Neural crest cell (in vitro differentiated cells): ENCODE data around the gene CEP350. TPM values are rescaled to one million over a fixed set of nuclear protein-coding genes. Genes with fewer than 3 reads are reported as not detected.

Experiments used
- DNase-seq: peaks from one replicate; pipeline ENCODE4 v3.0.0; 2021; ENCODE audit warnings: low read depth, mixed read lengths, low spot score
- H3K27ac Mint-ChIP-seq: one replicate; pipeline ENCODE4 v1.8.0; 2021; ENCODE audit warnings: mild to moderate bottlenecking, mixed read lengths; ENCODE audit not compliant: unreplicated experiment
- H3K27me3 Mint-ChIP-seq: 2 replicates; pipeline ENCODE4 v1.8.0; 2021; ENCODE audit warnings: low read depth, mild to moderate bottlenecking, mixed read lengths
- H3K36me3 Mint-ChIP-seq: 2 replicates; pipeline ENCODE4 v1.8.0; 2021; ENCODE audit warnings: low read depth, mild to moderate bottlenecking, mixed read lengths
- H3K4me1 Mint-ChIP-seq: 2 replicates; pipeline ENCODE4 v1.8.0; 2021; ENCODE audit warnings: mixed read lengths
- H3K4me3 Mint-ChIP-seq: one replicate; pipeline ENCODE4 v1.8.0; 2021; ENCODE audit warnings: mild to moderate bottlenecking, mixed read lengths
- H3K9me3 Mint-ChIP-seq: 2 replicates; pipeline ENCODE4 v1.8.0; 2021; ENCODE audit warnings: mixed read lengths
- total RNA-seq: library from RNA; stranded (reverse); gene quantifications from 2 replicates; pipeline ENCODE4 v1.2.1, GENCODE V29; 2021
- TF ChIP-seq, protein P1 (sequence below): fragments of 200-600 bp; sonication (generic); conservative IDR thresholded peaks from 2 replicates; pipeline ENCODE4 v1.5.0; 2021; ENCODE audit warnings: antibody characterized with exemption, mild to moderate bottlenecking

The CEP350 gene
- total RNA-seq, 1 donor from 2014 or later: 44.8 TPM

DNA sequence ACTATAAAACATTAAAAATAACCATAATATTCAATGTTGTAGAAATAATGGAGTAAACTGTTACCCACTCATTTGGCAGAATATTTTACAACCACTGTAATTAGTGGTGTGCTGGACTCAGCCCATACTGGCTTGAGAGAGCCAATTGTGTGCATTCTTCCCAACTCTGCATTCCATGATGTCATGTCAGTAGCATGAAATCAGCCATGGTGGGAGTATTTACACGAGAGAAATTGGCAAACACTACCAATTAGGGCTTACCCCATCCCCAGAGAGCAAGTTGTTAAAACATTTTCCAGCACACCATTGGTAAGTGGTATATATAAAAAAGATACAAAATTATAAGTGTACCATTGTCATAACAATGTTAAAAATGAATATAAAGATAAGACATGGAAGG lies 180.9 kb downstream of the CEP350 start:
- no peak overlapping the region for H3K27ac Mint-ChIP-seq
- H3K4me1 Mint-ChIP-seq: peaks cover 7% of the 10 kb centered on the region
- peaks cover 10% of the 10 kb centered on the region for H3K27me3 Mint-ChIP-seq
- TF ChIP-seq, protein P1, sequence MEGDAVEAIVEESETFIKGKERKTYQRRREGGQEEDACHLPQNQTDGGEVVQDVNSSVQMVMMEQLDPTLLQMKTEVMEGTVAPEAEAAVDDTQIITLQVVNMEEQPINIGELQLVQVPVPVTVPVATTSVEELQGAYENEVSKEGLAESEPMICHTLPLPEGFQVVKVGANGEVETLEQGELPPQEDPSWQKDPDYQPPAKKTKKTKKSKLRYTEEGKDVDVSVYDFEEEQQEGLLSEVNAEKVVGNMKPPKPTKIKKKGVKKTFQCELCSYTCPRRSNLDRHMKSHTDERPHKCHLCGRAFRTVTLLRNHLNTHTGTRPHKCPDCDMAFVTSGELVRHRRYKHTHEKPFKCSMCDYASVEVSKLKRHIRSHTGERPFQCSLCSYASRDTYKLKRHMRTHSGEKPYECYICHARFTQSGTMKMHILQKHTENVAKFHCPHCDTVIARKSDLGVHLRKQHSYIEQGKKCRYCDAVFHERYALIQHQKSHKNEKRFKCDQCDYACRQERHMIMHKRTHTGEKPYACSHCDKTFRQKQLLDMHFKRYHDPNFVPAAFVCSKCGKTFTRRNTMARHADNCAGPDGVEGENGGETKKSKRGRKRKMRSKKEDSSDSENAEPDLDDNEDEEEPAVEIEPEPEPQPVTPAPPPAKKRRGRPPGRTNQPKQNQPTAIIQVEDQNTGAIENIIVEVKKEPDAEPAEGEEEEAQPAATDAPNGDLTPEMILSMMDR: no peak
- H3K36me3 Mint-ChIP-seq: no peaks in the 10 kb centered on the region
- H3K9me3 Mint-ChIP-seq: peaks cover 12% of the 10 kb centered on the region
- no peak for DNase-seq
- no peak overlapping the region for H3K4me3 Mint-ChIP-seq

DNA sequence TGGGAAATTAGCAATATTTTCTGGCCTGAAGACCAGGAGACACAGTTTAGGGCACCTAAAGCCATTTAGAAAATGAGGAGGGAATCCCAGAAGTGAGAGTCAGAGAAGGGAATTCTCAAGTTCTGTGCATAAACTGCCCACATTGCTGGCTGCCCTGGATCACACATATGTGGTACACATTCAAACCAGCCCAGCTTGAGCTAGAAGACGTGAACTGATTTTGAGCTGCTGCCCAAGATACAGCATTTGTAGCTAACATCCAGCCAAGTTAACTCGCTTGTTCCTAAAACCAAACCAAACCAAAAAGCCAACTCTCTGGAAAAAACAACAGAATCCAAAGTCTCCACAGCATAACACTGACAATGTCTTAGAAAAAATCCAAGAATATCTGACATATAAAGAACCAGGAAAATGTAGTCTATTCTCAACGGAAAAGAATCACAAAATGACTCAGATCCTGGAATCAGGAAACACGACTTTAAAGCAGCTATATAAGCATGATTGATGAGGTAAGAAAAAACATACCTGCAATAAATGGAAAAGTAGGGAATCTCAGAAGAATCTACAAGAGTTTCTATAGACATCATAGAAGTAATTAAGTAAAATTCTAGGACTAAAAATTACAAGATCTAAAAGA lies 181.8 kb downstream of the CEP350 start:
- Mint-ChIP-seq H3K4me3 (no peak overlapping the region), H3K27ac (no peak overlapping the region), H3K27me3 (peaks cover 10% of the 10 kb centered on the region), H3K4me1 (peaks cover 6% of the 10 kb centered on the region), H3K36me3 (no peaks in the 10 kb centered on the region), H3K9me3 (peaks cover 8% of the 10 kb centered on the region)
- DNase-seq: no peak
- TF ChIP-seq, protein P1: no peak

DNA sequence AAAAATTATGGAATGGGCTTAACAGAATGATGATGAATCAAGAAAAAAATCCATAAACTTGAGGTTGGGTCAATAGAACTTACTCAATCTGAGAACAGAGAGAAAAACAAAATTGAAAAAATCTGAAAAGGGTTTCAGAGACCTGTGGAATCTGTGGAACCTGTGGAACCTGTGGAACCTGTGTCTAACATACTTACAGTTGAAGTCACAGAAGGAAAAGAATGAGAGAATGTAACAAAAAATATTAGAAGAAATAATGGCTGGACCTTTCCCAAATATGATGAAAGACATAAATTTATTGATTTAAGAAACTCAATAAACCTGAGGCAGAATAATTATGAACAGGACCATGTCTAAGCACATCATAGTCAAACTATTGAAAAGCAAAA lies 182.4 kb downstream of the CEP350 start:
- H3K9me3 Mint-ChIP-seq: peaks cover 8% of the 10 kb centered on the region
- H3K36me3 Mint-ChIP-seq: no peaks in the 10 kb centered on the region
- H3K27ac Mint-ChIP-seq: no peak overlapping the region
- TF ChIP-seq, protein P1: no peak
- peaks cover 10% of the 10 kb centered on the region for H3K27me3 Mint-ChIP-seq
- H3K4me1 Mint-ChIP-seq: peaks cover under 1% of the 10 kb centered on the region
- no peak overlapping the region for H3K4me3 Mint-ChIP-seq
- DNase-seq: no peak

DNA sequence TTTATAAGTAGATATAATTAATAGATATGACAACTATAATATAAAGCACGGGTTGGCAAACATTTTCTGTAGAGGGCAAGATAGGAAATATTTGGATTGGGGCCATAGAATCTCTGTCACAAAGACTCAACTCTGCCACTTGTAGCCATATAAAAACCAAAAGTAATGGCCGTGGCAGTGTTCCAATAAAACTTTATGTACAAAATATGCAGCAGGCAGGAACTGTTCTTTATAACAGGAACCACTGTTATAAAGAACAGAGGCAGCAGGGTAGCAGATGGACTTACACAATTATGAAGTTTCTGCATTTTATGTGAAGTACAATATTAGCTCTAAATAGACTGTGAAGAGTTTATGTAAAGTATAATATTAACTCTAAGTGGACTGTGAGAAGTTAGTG lies 183.2 kb downstream of the CEP350 start:
- H3K9me3 Mint-ChIP-seq: peaks cover 8% of the 10 kb centered on the region
- peaks cover 10% of the 10 kb centered on the region for H3K27me3 Mint-ChIP-seq
- H3K36me3 Mint-ChIP-seq: no peaks in the 10 kb centered on the region
- no peak overlapping the region for H3K4me3 Mint-ChIP-seq
- H3K4me1 Mint-ChIP-seq: no peaks in the 10 kb centered on the region
- H3K27ac Mint-ChIP-seq: no peak overlapping the region
- no peak for DNase-seq
- TF ChIP-seq, protein P1: no peak

DNA sequence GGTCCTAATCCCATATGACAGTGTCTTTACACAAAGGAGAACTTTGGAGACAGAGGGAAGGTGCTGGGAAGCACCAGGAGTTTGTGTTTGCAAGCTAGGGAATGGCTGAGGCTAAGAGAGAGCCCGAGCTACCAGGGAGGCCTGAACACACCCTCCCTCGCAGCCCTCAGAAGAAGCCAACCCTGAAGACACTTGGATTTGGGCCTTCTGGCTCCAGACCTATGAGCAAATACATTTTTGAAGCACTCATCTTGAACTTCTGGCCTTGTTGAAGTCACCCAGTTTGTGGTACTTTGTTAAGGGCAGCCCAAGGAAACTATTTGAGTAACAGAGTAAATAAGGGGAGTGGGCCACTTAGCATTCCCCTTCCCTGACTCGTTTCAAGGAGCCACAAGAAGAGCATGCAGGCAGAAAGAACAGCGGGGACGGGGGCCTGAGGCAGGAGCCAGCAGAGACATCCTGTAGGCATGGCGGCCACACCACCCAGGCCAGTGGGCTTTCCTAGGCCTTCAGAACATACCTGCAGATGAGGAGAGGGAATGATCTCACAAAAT lies 186.8 kb downstream of the CEP350 start:
- no peak overlapping the region for H3K4me3 Mint-ChIP-seq
- H3K4me1 Mint-ChIP-seq: no peaks in the 10 kb centered on the region
- H3K27ac Mint-ChIP-seq: no peak overlapping the region
- peaks cover 7% of the 10 kb centered on the region for H3K27me3 Mint-ChIP-seq
- H3K36me3 Mint-ChIP-seq: no peaks in the 10 kb centered on the region
- DNase-seq: no peak
- peaks cover 8% of the 10 kb centered on the region for H3K9me3 Mint-ChIP-seq
- TF ChIP-seq, protein P1: no peak
